Left ventricle myocardium inferior (tissue), 1 donor: Measurements from ENCODE around the gene RBP4. TPM values are rescaled to one million over a fixed set of nuclear protein-coding genes. Genes with fewer than 3 reads are reported as not detected.

Source experiments
- DNase-seq: peaks from one replicate; pipeline ENCODE4 v3.0.0-alpha.2; 2020
- H3K27ac ChIP-seq: fragments of 200-600 bp; replicated peaks from 2 replicates; pipeline ENCODE4 v1.8.0; 2021
- H3K27me3 ChIP-seq: fragments of 200-600 bp; 2 replicates; pipeline ENCODE4 v1.8.0; 2021; ENCODE audit warnings: low read depth
- H3K36me3 ChIP-seq: fragments of 200-600 bp; 2 replicates; pipeline ENCODE4 v1.8.0; 2021
- H3K4me1 ChIP-seq: fragments of 200-600 bp; 2 replicates; pipeline ENCODE4 v1.8.0; 2021
- H3K4me3 ChIP-seq: fragments of 200-600 bp; 2 replicates; pipeline ENCODE4 v1.8.0; 2021; ENCODE audit warnings: mild to moderate bottlenecking, moderate library complexity
- H3K9me3 ChIP-seq: fragments of 200-600 bp; replicated peaks from 2 replicates; pipeline ENCODE4 v1.8.0; 2021
- CTCF ChIP-seq: fragments of 200-600 bp; IDR thresholded peaks from 2 replicates; pipeline ENCODE4 v1.8.0; 2021; ENCODE audit warnings: antibody characterized with exemption, mild to moderate bottlenecking, borderline replicate concordance
- intact Hi-C: fragments of 100-400 bp; cut with micrococcal nuclease; formaldehyde crosslinking; loops from one replicate; pipeline ENCODE4 v1.11.0; 2022
- total RNA-seq: library from RNA; stranded (reverse); fragmentation: NEBNext Ultra II Directional; extraction: Animal tissue kit (Norgen Biotek cat#: 25700); gene quantifications from one replicate; pipeline ENCODE4 v1.2.1, GENCODE V29; 2021
- donor health status: DM: no; HTN: yes; CAD: no; lungs with severe emphysema.

RBP4 gene
- total RNA-seq, 1 donor from 2014 or later, result 1.1 TPM

GRCh38 chr10:93622942-93623341, 21.9 kb upstream of the RBP4 start:
- Histone ChIP-seq H3K4me1 (no peaks in the 10 kb centered on the region), H3K27ac (no peak overlapping the region), H3K27me3 (no peaks in the 10 kb centered on the region), H3K4me3 (no peak overlapping the region), H3K9me3 (no peaks in the 10 kb centered on the region), H3K36me3 (no peaks in the 10 kb centered on the region)
- TF ChIP-seq CTCF, result no peak
- intact Hi-C loops, result no loop called here
- DNase-seq, result no peak

GRCh38 chr10:93620925-93621324, 19.9 kb upstream of the RBP4 start:
- no peak overlapping the region for H3K27ac ChIP-seq
- no peaks in the 10 kb centered on the region for H3K27me3 ChIP-seq
- H3K4me3 ChIP-seq, result no peak overlapping the region
- no peak for DNase-seq
- no peaks in the 10 kb centered on the region for H3K36me3 ChIP-seq
- intact Hi-C loops, result no loop called here
- no peak for TF ChIP-seq CTCF
- no peaks in the 10 kb centered on the region for H3K4me1 ChIP-seq
- no peaks in the 10 kb centered on the region for H3K9me3 ChIP-seq

GRCh38 chr10:93615576-93616235, 14.7 kb upstream of the RBP4 start:
- intact Hi-C loops, result no loop called here
- TF ChIP-seq CTCF, result no peak
- no peaks in the 10 kb centered on the region for H3K36me3 ChIP-seq
- H3K9me3 ChIP-seq, result no peaks in the 10 kb centered on the region
- no peak overlapping the region for H3K4me3 ChIP-seq
- no peaks in the 10 kb centered on the region for H3K4me1 ChIP-seq
- H3K27ac ChIP-seq, result no peak overlapping the region
- DNase-seq, result no peak
- peaks cover 2% of the 10 kb centered on the region for H3K27me3 ChIP-seq

DNA sequence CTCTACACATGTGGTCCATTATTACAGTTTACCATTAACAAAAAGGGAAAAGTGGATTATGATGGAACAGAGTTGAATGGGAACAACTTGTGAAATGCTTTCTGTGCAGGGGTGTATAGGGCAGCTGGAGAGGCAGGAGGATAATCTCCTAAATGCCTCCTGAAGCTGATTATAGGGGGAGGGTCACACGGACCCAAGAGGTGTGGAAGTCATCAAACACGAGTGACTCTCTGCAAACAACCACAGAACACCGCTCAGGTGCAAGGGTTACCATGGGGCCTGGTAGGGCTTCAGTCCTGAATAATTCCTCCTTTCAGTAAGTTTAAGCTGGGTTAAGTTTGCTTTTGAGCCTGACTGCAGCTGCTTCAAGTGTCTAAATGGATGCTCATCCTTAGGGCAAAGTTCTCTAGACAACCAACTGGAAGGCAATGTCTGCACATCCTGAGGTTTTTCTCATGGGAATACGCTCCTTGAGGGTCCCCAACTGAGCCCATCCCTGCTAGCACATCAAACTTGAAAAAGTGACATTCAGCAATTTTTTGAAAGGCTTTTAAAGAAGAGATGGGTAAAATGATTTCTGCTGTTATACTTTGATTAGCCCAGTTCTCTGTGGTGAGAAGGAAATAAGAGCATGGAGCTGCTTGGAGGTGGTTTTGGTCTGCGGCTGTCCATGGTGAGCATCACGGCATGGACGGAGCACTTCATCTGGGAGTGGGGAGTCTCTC, 13.2 kb upstream of the RBP4 start:
- Histone ChIP-seq H3K27me3 (peaks cover 17% of the 10 kb centered on the region), H3K9me3 (no peaks in the 10 kb centered on the region), H3K4me1 (no peaks in the 10 kb centered on the region), H3K27ac (no peak overlapping the region), H3K36me3 (no peaks in the 10 kb centered on the region), H3K4me3 (no peak overlapping the region)
- no peak for DNase-seq
- intact Hi-C loops, result no loop called here
- TF ChIP-seq CTCF, result no peak

GRCh38 chr10:93613126-93613525, 12.1 kb upstream of the RBP4 start:
- Histone ChIP-seq H3K36me3 (no peaks in the 10 kb centered on the region), H3K27me3 (peaks cover 26% of the 10 kb centered on the region), H3K27ac (no peak overlapping the region), H3K4me1 (no peaks in the 10 kb centered on the region), H3K9me3 (no peaks in the 10 kb centered on the region), H3K4me3 (no peak overlapping the region)
- no peak for TF ChIP-seq CTCF
- intact Hi-C loops, result no loop called here
- no peak for DNase-seq
